Upper lobe of left lung (tissue), 6 donors: ENCODE data around the gene IST1. TPM values are rescaled to one million over a fixed set of nuclear protein-coding genes. Genes with fewer than 3 reads are reported as not detected.

Source experiments
- ATAC-seq, 2 donors: fragments of 200-7000 bp; cut with Tn5 transposase; one replicate each; pipeline ENCODE4 v1.9.1; 2022; ENCODE audit warnings: mild to moderate bottlenecking in 2 of 2, moderate library complexity in 2 of 2; ENCODE audit not compliant: low FRiP score in 2 of 2
- DNase-seq, 2 donors: peaks; one replicate each; pipeline ENCODE4 v3.0.0-alpha.2; 2019 to 2020
- H3K27ac ChIP-seq, 4 donors: fragments of 200-600 bp; sonication (generic); one replicate each; pipeline ENCODE4 v1.5.1; 2016 to 2019
- H3K27me3 ChIP-seq, 4 donors: fragments of 200-600 bp; sonication (generic); one replicate each; pipeline ENCODE4 v1.5.1; 2017 to 2019
- H3K36me3 ChIP-seq, 4 donors: fragments of 200-600 bp; sonication (generic); one replicate each; pipeline ENCODE4 v1.5.1; 2016 to 2019
- H3K4me1 ChIP-seq, 4 donors: fragments of 200-600 bp; sonication (generic); one replicate each; pipeline ENCODE4 v1.5.1; 2018 to 2019
- H3K4me3 ChIP-seq, 4 donors: fragments of 200-600 bp; sonication (generic); one replicate each; pipeline ENCODE4 v1.5.1; 2017 to 2019; ENCODE audit warnings: mild to moderate bottlenecking in 2 of 4, moderate library complexity in 1 of 4
- H3K9me3 ChIP-seq, 4 donors: fragments of 200-600 bp; sonication (generic); one replicate each; pipeline ENCODE4 v1.5.1; 2018 to 2019
- CTCF ChIP-seq, 6 experiments: fragments of 450-650 bp in 4 of 6; fragments of 200-600 bp in 2 of 6; sonication (generic) in 2 of 6; IDR thresholded peaks; one replicate each; pipeline ENCODE4 v1.5.1; 2016 to 2019; ENCODE audit warnings: antibody characterized with exemption in 6 of 6
- EP300 ChIP-seq, 4 donors: sonication (generic); formaldehyde crosslinking; IDR thresholded peaks; one replicate each; pipeline ENCODE4 v1.5.1; 2017; ENCODE audit warnings: antibody characterized with exemption in 4 of 4, control low read depth in 2 of 4
- POLR2A ChIP-seq, 4 donors: fragments of 450-650 bp; IDR thresholded peaks; one replicate each; pipeline ENCODE4 v1.5.1; 2016 to 2017; ENCODE audit warnings: antibody characterized with exemption in 4 of 4, mild to moderate bottlenecking in 2 of 4
- POLR2AphosphoS5 ChIP-seq, 2 donors: sonication (generic); formaldehyde crosslinking; IDR thresholded peaks; one replicate each; pipeline ENCODE4 v1.5.1; 2017; ENCODE audit warnings: antibody characterized with exemption in 2 of 2
- WGBS, 2 donors: methylation state at CpG; one replicate each; pipeline ENCODE4 v1.1.5; 2017 to 2018; 5-methylcytosine and 5-hydroxymethylcytosine counted together
- total RNA-seq, 6 donors: library from RNA; depleted of rRNA in 4 of 6; stranded (reverse); fragments of >200 nt in 4 of 6; gene quantifications; one replicate each; pipeline versions ENCODE4 v1.1.0 to v1.2.1, GENCODE V29; 2016 to 2021
- donor health status: DM: no; HTN: no; CAD: no; lungs with moderate emphysema.
- donor health status: DM: no; HTN: yes; CAD: no; lungs with severe emphysema.

Gene IST1
- total RNA-seq, 6 donors from 2014 or later = 164 to 224 (median 176) TPM

- TF ChIP-seq POLR2AphosphoS5 (IDR thresholded peaks at IDR 0.05) (no peak), EP300 (IDR thresholded peaks at IDR 0.05) (no peak), POLR2A (IDR thresholded peaks at IDR 0.05) (no peak), CTCF (IDR thresholded peaks at IDR 0.05) (no peak)
These were observed 28.8 kb downstream of the IST1 start for GRCh38 chr16:71923941-71924690.

GRCh38 chr16:71924710-71925109, 29.4 kb downstream of the IST1 start:
- DNase-seq (no peak), ATAC-seq (no peak)
- H3K27me3 ChIP-seq = no peaks in the 10 kb centered on the region
- peaks cover 60 to 95% (median 82%) of the 10 kb centered on the region in 4 donors for H3K36me3 ChIP-seq
- no peak for TF ChIP-seq POLR2AphosphoS5 (IDR thresholded peaks at IDR 0.05)
- no peak for TF ChIP-seq POLR2A (IDR thresholded peaks at IDR 0.05)
- TF ChIP-seq EP300 (IDR thresholded peaks at IDR 0.05) = no peak
- TF ChIP-seq CTCF (IDR thresholded peaks at IDR 0.05) = no peak
- peaks cover 29 to 38% (median 34%) of the 10 kb centered on the region in 4 donors for H3K4me1 ChIP-seq
- H3K27ac ChIP-seq = peak overlapping the region in 1 of 4 donors; percentile 51
- H3K9me3 ChIP-seq = no peaks in the 10 kb centered on the region
- WGBS, 2 donors = 90 to 100% methylated on average over 2 of the region's 2 CpGs
- no peak overlapping the region for H3K4me3 ChIP-seq

More at GRCh38 chr16:71923941-71924690, 28.8 kb downstream of the IST1 start:
- Histone ChIP-seq H3K27me3 (no peaks in the 10 kb centered on the region), H3K27ac (peak overlapping the region in 1 of 4 donors; percentile 51), H3K4me1 (peaks cover 29 to 34% (median 32%) of the 10 kb centered on the region in 4 donors), H3K9me3 (no peaks in the 10 kb centered on the region), H3K36me3 (peaks cover 64 to 97% (median 84%) of the 10 kb centered on the region in 4 donors), H3K4me3 (no peak overlapping the region)
- 91 to 93% methylated on average over 10 of the region's 10 CpGs for WGBS, 2 donors
- no peak for ATAC-seq
- no peak for DNase-seq

DNA sequence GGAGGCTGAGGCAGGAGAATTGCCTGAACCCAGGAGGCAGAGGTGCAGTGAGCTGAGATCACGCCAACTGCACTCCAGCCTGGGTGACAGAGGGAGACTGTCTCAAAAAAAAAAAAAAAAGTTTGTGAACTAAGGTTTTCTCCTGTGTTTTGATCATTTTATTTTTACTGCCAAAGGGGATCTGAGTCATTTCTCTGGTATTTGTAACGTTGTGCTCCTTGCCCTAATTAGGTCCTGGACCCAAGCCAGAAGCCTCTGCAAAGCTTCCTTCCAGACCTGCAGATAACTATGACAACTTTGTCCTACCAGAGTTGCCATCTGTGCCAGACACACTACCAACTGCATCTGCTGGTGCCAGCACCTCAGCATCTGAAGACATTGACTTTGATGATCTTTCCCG, 32.1 kb downstream of the IST1 start:
- Histone ChIP-seq H3K27me3 (no peaks in the 10 kb centered on the region), H3K4me1 (peaks cover 29 to 40% (median 34%) of the 10 kb centered on the region in 4 donors), H3K36me3 (peaks cover 39 to 87% (median 59%) of the 10 kb centered on the region in 4 donors), H3K4me3 (no peak overlapping the region), H3K27ac (peak overlapping the region; percentile 42 to 71 (median 61)), H3K9me3 (no peaks in the 10 kb centered on the region)
- no peak for DNase-seq
- 42 to 45% methylated on average over 3 of the region's 3 CpGs for WGBS, 2 donors
- TF ChIP-seq POLR2A (IDR thresholded peaks at IDR 0.05) = no peak
- no peak for TF ChIP-seq CTCF (IDR thresholded peaks at IDR 0.05)
- no peak for TF ChIP-seq POLR2AphosphoS5 (IDR thresholded peaks at IDR 0.05)
- TF ChIP-seq EP300 (IDR thresholded peaks at IDR 0.05) = no peak
- ATAC-seq = peak in 1 of 2 donors; percentile 57

DNA sequence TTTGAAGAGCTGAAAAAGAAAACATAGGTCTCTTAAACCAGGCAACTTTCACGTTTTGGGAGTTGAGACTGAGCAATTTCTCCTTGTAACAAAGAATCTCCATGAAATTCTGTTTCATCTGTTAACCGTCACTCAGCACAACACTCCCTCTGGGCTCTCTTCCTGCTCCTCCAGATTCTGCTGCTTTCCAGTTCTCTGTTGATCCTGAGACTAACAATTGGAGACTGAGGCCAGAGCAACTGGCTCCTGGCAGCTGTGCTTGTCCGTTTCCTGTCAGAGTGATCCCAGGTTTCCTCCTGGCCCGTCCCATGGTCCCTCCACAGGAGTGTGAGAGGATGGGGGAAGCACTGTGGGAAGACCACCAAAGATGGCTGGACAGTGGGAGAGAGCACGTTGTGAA, 32.5 kb downstream of the IST1 start:
- Histone ChIP-seq H3K36me3 (peaks cover 36 to 83% (median 55%) of the 10 kb centered on the region in 4 donors), H3K27ac (peak overlapping the region in 3 of 4 donors; percentile 38 to 71 (median 69)), H3K9me3 (no peaks in the 10 kb centered on the region), H3K27me3 (no peaks in the 10 kb centered on the region), H3K4me3 (no peak overlapping the region), H3K4me1 (peaks cover 29 to 40% (median 34%) of the 10 kb centered on the region in 4 donors)
- DNase-seq (no peak), ATAC-seq (peak in 1 of 2 donors; percentile 13)
- TF ChIP-seq CTCF (IDR thresholded peaks at IDR 0.05) (no peak), POLR2A (IDR thresholded peaks at IDR 0.05) (no peak), POLR2AphosphoS5 (IDR thresholded peaks at IDR 0.05) (no peak), EP300 (IDR thresholded peaks at IDR 0.05) (no peak)
- WGBS, 2 donors = 52 to 62% methylated on average over 5 of the region's 5 CpGs
